K562 (cell line): ENCODE results near the gene KAZN. TPM values are rescaled to one million over a fixed set of nuclear protein-coding genes. Genes with fewer than 3 reads are reported as not detected.

Experiments used
- ARNT ChIP-seq, 2 experiments: fragments of 450-650 bp; IDR thresholded peaks; 2 replicates each; pipeline ENCODE4 v1.6.1; 2016; ENCODE audit warnings: mild to moderate bottlenecking in 1 of 2
- BCOR ChIP-seq: fragments of 450-650 bp; IDR thresholded peaks from 2 replicates; pipeline ENCODE4 v1.6.1; 2016
- BMI1 ChIP-seq: fragments of 150-350 bp; IDR thresholded peaks from 2 replicates; pipeline ENCODE4 v1.6.1; 2014; ENCODE audit warnings: low read length
- CHD1 ChIP-seq: fragments of 200-600 bp; sonication (generic); IDR thresholded peaks from one replicate; pipeline ENCODE4 v1.6.1; 2012; ENCODE audit warnings: mild to moderate bottlenecking, moderate library complexity, low read length, inconsistent platforms
- DMBX1 ChIP-seq: fragments of 250-450 bp; sonication (Bioruptor Pico); IDR thresholded peaks from 2 replicates; pipeline ENCODE4 v1.8.0; 2022; ENCODE audit warnings: inconsistent platforms, mild to moderate bottlenecking, moderate library complexity, borderline replicate concordance
- ERF ChIP-seq: fragments of 450-650 bp; formaldehyde crosslinking; IDR thresholded peaks from 2 replicates; pipeline ENCODE4 v1.4.0; 2020; ENCODE audit warnings: mild to moderate bottlenecking, mixed read lengths
- ETS2 ChIP-seq: IDR thresholded peaks from 2 replicates; pipeline ENCODE4 v1.6.1; 2016; ENCODE audit warnings: borderline replicate concordance, missing genetic modification characterization, mild to moderate bottlenecking, moderate library complexity, missing compliant biosample characterization; ENCODE audit not compliant: poor library complexity, severe bottlenecking
- FOXA1 ChIP-seq: fragments of 450-650 bp; IDR thresholded peaks from 2 replicates; pipeline ENCODE4 v1.6.1; 2016; ENCODE audit warnings: mild to moderate bottlenecking, borderline replicate concordance
- GABPB2 ChIP-seq: fragments of 250-450 bp; sonication (Bioruptor Pico); conservative IDR thresholded peaks from 2 replicates; pipeline ENCODE4 v1.5.1; 2021; ENCODE audit warnings: mild to moderate bottlenecking
- HDAC2 ChIP-seq: fragments of 450-650 bp; IDR thresholded peaks from 2 replicates; pipeline ENCODE4 v1.6.1; 2016; ENCODE audit warnings: mild to moderate bottlenecking
- MAZ ChIP-seq, 2 experiments: fragments of 450-650 bp in 1 of 2; sonication (generic) in 1 of 2; formaldehyde crosslinking; IDR thresholded peaks in 1 of 2; conservative IDR thresholded peaks in 1 of 2; 2 replicates each; pipeline versions ENCODE4 v1.4.0 to v1.5.0; 2020; ENCODE audit warnings: mild to moderate bottlenecking in 1 of 2, missing genetic modification reagents in 1 of 2
- MXI1 ChIP-seq: IDR thresholded peaks from 2 replicates; pipeline ENCODE4 v1.6.1; 2011; ENCODE audit warnings: low read depth, mild to moderate bottlenecking, improper control_type of control experiment, low read length
- MYBL2 ChIP-seq, 2 experiments: fragments of 450-650 bp in 1 of 2; sonication (generic) in 1 of 2; formaldehyde crosslinking in 1 of 2; IDR thresholded peaks; 2 replicates each; pipeline versions ENCODE4 v1.6.1 to v1.8.1; 2017 to 2022; ENCODE audit warnings: borderline replicate concordance in 1 of 2, inconsistent platforms in 1 of 2, low read depth in 1 of 2, mild to moderate bottlenecking in 1 of 2, missing genetic modification reagents in 1 of 2, moderate library complexity in 1 of 2
- NR1H2 ChIP-seq: sonication (generic); formaldehyde crosslinking; IDR thresholded peaks from 2 replicates; pipeline ENCODE4 v1.4.0; 2020; ENCODE audit warnings: mild to moderate bottlenecking, missing genetic modification reagents
- PHF8 ChIP-seq: fragments of 200-600 bp; sonication (generic); IDR thresholded peaks from 2 replicates; pipeline ENCODE4 v1.6.1; 2012; ENCODE audit warnings: mixed run types, mild to moderate bottlenecking, inconsistent platforms, low read length, moderate library complexity, borderline replicate concordance
- PML ChIP-seq: IDR thresholded peaks from 2 replicates; pipeline ENCODE4 v1.6.1; 2012; ENCODE audit warnings: low read length, inconsistent platforms
- POLR2G ChIP-seq: fragments of 200-400 bp; formaldehyde crosslinking; IDR thresholded peaks from 2 replicates; pipeline ENCODE4 v1.6.1; 2017; ENCODE audit warnings: low read depth, mild to moderate bottlenecking, antibody characterized with exemption, low read length, moderate library complexity
- PTBP1 ChIP-seq: fragments of 200-400 bp; formaldehyde crosslinking; IDR thresholded peaks from 2 replicates; pipeline ENCODE4 v1.6.1; 2017; ENCODE audit warnings: low read depth, low read length
- RBM22 ChIP-seq: fragments of 200-400 bp; formaldehyde crosslinking; IDR thresholded peaks from 2 replicates; pipeline ENCODE4 v1.6.1; 2018; ENCODE audit warnings: low read length, low read depth; ENCODE audit not compliant: poor library complexity, severe bottlenecking
- RNF2 ChIP-seq: sonication (generic); IDR thresholded peaks from 2 replicates; pipeline ENCODE4 v1.6.1; 2016
- SMAD4 ChIP-seq: fragments of 250-450 bp; sonication (Bioruptor Pico); conservative IDR thresholded peaks from 2 replicates; pipeline ENCODE4 v1.8.0; 2021; ENCODE audit warnings: inconsistent platforms, mild to moderate bottlenecking, moderate library complexity
- TAF9B ChIP-seq: fragments of 450-650 bp; IDR thresholded peaks from 2 replicates; pipeline ENCODE4 v1.6.1; 2018; ENCODE audit warnings: mild to moderate bottlenecking; ENCODE audit not compliant: partially characterized antibody
- TFAM ChIP-seq: fragments of 250-450 bp; sonication (Bioruptor Pico); conservative IDR thresholded peaks from 2 replicates; pipeline ENCODE4 v1.5.0; 2021; ENCODE audit warnings: mild to moderate bottlenecking, moderate library complexity
- TFAP4 ChIP-seq: sonication (generic); formaldehyde crosslinking; IDR thresholded peaks from 2 replicates; pipeline ENCODE4 v1.8.0; 2022; ENCODE audit warnings: missing genetic modification reagents, mild to moderate bottlenecking, moderate library complexity, borderline replicate concordance
- ZNF140 ChIP-seq: fragments of 250-450 bp; sonication (Bioruptor Pico); IDR thresholded peaks from 2 replicates; pipeline ENCODE4 v1.8.0; 2021; ENCODE audit warnings: moderate library complexity, mild to moderate bottlenecking, inconsistent platforms
- ZNF217 ChIP-seq: sonication (generic); formaldehyde crosslinking; IDR thresholded peaks from 2 replicates; pipeline ENCODE4 v1.8.0; 2022; ENCODE audit warnings: mild to moderate bottlenecking, missing genetic modification reagents
- ZNF449 ChIP-seq: fragments of 250-450 bp; sonication (Bioruptor Pico); IDR thresholded peaks from 2 replicates; pipeline ENCODE4 v1.8.0; 2022; ENCODE audit warnings: moderate library complexity, mild to moderate bottlenecking, inconsistent platforms
- ZNF76 ChIP-seq: fragments of 250-450 bp; sonication (Bioruptor Pico); IDR thresholded peaks from 2 replicates; pipeline ENCODE4 v1.4.0; 2020; ENCODE audit warnings: mild to moderate bottlenecking, moderate library complexity, borderline replicate concordance
- ZNF830 ChIP-seq: fragments of 250-450 bp; sonication (Bioruptor Pico); IDR thresholded peaks from 2 replicates; pipeline ENCODE4 v1.5.0; 2021; ENCODE audit warnings: mild to moderate bottlenecking
- polyA plus RNA-seq, 8 experiments: library from polyadenylated mRNA; depleted of rRNA in 4 of 8; stranded (reverse) in 5 of 8; unstranded in 3 of 8; fragments of >200 nt; fragmentation: Nextera tagmentation in 2 of 8; fragmentation: Illumina TruSeq in 1 of 8; extraction: Ambion mirVana in 2 of 8; extraction: Trizol in 1 of 8; gene quantifications; 2 replicates each; pipeline versions ENCODE4 v1.2.1 to v1.2.3, GENCODE V29; 2011 to 2014; ENCODE audit warnings: inconsistent platforms in 1 of 8, missing spikeins in 1 of 8
- total RNA-seq, 7 experiments: library from RNA; depleted of rRNA in 6 of 7; stranded (reverse); fragments of >200 nt in 6 of 7; fragmentation: Illumina TruSeq in 2 of 7; extraction: Trizol in 2 of 7; gene quantifications; 2 replicates each; pipeline versions ENCODE4 v1.2.1 to v1.2.3, GENCODE V29; 2011 to 2021; ENCODE audit warnings: low replicate concordance in 1 of 7

Gene KAZN
- total and polyA plus RNA-seq, 9 of the 15 experiments (the other 6 are each of a cell fraction or from before 2014, with no cell fraction given), result 2.1 to 21.6 (median 5.4) TPM

- TF ChIP-seq ZNF140 (no peak), ZNF449 (CRISPR knock-in tag) (no peak), ZNF830 (CRISPR knock-in tag) (no peak), MXI1 (peak; percentile 37; the same call in 1 of the 2 replicates), RNF2 (no peak), TFAM (CRISPR knock-in tag) (no peak), GABPB2 (CRISPR knock-in tag) (no peak), PHF8 (peak; percentile 28; the same call in 1 of the 2 replicates), CHD1 (peak; percentile 72), POLR2G (peak; percentile 77), RBM22 (no peak), TAF9B (no peak), MYBL2 (IDR thresholded peaks at IDR 0.05; ENCODE audit: low read depth) (no peak), MYBL2 (CRISPR knock-in tag; IDR thresholded peaks at IDR 0.05; ENCODE audit: borderline replicate concordance) (no peak), SMAD4 (peak; percentile 57; the same call in 1 of the 2 replicates), PTBP1 (no peak), TFAP4 (peak; percentile 55), BMI1 (no peak), FOXA1 (no peak), DMBX1 (CRISPR knock-in tag) (no peak), PML (no peak), NR1H2 (no peak), ZNF217 (CRISPR knock-in tag) (no peak), ERF (CRISPR knock-in tag) (peak; percentile 76; the same call in 1 of the 2 replicates), ZNF76 (CRISPR knock-in tag) (no peak), ARNT (IDR thresholded peaks at IDR 0.05) (no peak), HDAC2 (0 out of 2 replicates have a peak, but pooled peaks have one; percentile 20), ETS2 (tag) (no peak), MAZ (CRISPR knock-in tag; conservative IDR thresholded peaks at IDR 0.05 in 1 of 2, IDR thresholded peaks at IDR 0.05 in 1 of 2) (0 out of 4 replicates have a peak, but pooled peaks of 1 of the 2 experiments have one; percentile 21), BCOR (no peak)
Measured at GRCh38 chr1:14923727-14924452, 325.4 kb downstream of the KAZN start (continued).
